ENCODE measurements around the gene CTNNA3.

DNA sequence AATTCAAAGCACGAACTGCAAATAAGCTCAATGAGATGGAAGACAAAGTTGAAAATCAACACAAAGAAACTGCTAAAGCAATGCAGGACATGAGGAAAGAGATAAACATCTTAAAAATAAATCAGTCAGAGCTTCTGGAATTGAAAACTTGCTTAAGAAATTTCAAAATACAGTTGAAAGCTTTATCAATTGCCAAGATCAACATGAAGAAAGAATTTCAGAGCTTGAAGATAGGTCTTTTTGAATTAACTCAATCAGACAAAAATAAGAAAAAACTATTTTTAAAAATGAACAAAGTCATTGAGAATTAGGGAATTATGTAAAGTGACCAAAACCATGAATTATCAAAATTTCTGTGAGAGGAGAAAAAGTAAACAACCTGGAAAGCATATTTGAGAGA, 218.1 kb downstream of the CTNNA3 start:
- TF ChIP-seq, protein P1, sequence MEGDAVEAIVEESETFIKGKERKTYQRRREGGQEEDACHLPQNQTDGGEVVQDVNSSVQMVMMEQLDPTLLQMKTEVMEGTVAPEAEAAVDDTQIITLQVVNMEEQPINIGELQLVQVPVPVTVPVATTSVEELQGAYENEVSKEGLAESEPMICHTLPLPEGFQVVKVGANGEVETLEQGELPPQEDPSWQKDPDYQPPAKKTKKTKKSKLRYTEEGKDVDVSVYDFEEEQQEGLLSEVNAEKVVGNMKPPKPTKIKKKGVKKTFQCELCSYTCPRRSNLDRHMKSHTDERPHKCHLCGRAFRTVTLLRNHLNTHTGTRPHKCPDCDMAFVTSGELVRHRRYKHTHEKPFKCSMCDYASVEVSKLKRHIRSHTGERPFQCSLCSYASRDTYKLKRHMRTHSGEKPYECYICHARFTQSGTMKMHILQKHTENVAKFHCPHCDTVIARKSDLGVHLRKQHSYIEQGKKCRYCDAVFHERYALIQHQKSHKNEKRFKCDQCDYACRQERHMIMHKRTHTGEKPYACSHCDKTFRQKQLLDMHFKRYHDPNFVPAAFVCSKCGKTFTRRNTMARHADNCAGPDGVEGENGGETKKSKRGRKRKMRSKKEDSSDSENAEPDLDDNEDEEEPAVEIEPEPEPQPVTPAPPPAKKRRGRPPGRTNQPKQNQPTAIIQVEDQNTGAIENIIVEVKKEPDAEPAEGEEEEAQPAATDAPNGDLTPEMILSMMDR (IDR thresholded peaks at IDR 0.05) = no peak
- no peak for TF ChIP-seq POLR2AphosphoS5 (IDR thresholded peaks at IDR 0.05)
- TF ChIP-seq POLR2A (IDR thresholded peaks at IDR 0.05) = no peak
- no peak for TF ChIP-seq EP300 (IDR thresholded peaks at IDR 0.05; ENCODE audit: low read depth)
